Uterus (tissue), 2 donors: ENCODE results near the gene ZBTB20.

ENCODE experiments used
- POLR2A ChIP-seq, 2 donors: fragments of 450-650 bp; IDR thresholded peaks; one replicate each; pipeline ENCODE4 v1.6.1; 2016; ENCODE audit warnings: antibody characterized with exemption in 2 of 2, mild to moderate bottlenecking in 1 of 2, moderate library complexity in 1 of 2
- TF ChIP-seq, protein P1 (sequence below), 4 experiments: fragments of 200-600 bp in 2 of 4; fragments of 450-650 bp in 2 of 4; sonication (generic) in 2 of 4; IDR thresholded peaks; one replicate each; pipeline ENCODE4 v1.5.1; 2016 to 2019; ENCODE audit warnings: antibody characterized with exemption in 4 of 4, mild to moderate bottlenecking in 2 of 4, moderate library complexity in 1 of 4

DNA sequence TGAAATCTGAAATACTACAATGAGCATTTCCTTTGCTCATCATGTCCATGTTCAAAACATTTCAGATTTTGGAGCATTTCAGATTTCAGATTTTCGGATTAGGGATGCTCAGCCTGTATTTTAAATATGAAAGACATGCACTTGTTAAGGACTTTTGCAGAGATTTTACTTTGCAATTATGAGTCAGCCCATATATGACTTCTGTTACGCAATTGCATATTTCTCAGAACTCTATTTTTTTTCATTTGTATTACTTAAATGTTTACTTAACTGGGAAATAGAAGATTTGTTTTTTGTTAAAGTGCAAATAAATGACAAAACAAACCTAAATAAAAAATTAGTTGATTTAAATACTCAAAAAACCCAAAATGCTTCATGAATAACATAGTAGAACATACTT is 376.2 kb downstream of the ZBTB20 start:
- TF ChIP-seq, protein P1, sequence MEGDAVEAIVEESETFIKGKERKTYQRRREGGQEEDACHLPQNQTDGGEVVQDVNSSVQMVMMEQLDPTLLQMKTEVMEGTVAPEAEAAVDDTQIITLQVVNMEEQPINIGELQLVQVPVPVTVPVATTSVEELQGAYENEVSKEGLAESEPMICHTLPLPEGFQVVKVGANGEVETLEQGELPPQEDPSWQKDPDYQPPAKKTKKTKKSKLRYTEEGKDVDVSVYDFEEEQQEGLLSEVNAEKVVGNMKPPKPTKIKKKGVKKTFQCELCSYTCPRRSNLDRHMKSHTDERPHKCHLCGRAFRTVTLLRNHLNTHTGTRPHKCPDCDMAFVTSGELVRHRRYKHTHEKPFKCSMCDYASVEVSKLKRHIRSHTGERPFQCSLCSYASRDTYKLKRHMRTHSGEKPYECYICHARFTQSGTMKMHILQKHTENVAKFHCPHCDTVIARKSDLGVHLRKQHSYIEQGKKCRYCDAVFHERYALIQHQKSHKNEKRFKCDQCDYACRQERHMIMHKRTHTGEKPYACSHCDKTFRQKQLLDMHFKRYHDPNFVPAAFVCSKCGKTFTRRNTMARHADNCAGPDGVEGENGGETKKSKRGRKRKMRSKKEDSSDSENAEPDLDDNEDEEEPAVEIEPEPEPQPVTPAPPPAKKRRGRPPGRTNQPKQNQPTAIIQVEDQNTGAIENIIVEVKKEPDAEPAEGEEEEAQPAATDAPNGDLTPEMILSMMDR (IDR thresholded peaks at IDR 0.05), result no peak
- TF ChIP-seq POLR2A (IDR thresholded peaks at IDR 0.05), result no peak
